Measurements from ENCODE around the gene RXRG. TPM values are rescaled to one million over a fixed set of nuclear protein-coding genes. Genes with fewer than 3 reads are reported as not detected.

Gene RXRG
- total and polyA plus RNA-seq, 2 experiments from 2014 or later = 285 to 296 TPM

GRCh38 chr1:165408518-165408917, 36.4 kb downstream of the RXRG start:
- peak; percentile 34 for TF ChIP-seq CTCF (IDR thresholded peaks at IDR 0.05; ENCODE audit: low read depth, low read length)
- DNase-seq (ENCODE audit: low read depth in 1 of 2, low spot score in 1 of 2) = peak; percentile 55 to 67

DNA sequence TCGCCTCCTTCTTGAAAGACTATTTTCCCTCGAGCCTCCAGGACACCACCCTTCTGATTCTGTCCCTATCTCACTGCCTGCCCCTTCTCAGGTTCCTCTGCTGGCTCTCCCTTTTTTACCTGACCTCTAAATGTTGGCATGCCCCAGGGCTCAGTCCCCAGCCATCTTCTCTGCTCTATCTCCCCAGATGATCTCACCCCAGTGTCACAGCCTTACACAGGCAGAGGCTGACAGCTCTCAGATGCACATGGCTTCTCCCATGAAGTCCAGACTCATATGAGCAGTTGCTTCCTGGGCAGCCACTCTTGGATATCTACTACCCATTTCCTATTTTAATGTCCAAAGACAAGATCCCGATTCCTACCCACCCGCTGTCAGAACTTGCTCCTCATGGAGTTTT, 37.5 kb downstream of the RXRG start:
- Histone ChIP-seq H3K4me1 (ENCODE audit: low read depth) (peaks cover 34% of the 10 kb centered on the region), H3K27ac (no peak overlapping the region), H3K36me3 (peaks cover 33% of the 10 kb centered on the region), H3K27me3 (no peaks in the 10 kb centered on the region), H3K4me3 (no peak overlapping the region), H3K9me3 (ENCODE audit: low read depth) (no peaks in the 10 kb centered on the region)
- no peak for DNase-seq (ENCODE audit: low read depth in 1 of 2, low spot score in 1 of 2)
- TF ChIP-seq CTCF (IDR thresholded peaks at IDR 0.05; ENCODE audit: low read depth, low read length) = no peak

More at GRCh38 chr1:165408518-165408917, 36.4 kb downstream of the RXRG start:
- Histone ChIP-seq H3K27ac (no peak overlapping the region), H3K4me1 (ENCODE audit: low read depth) (peaks cover 44% of the 10 kb centered on the region), H3K9me3 (ENCODE audit: low read depth) (no peaks in the 10 kb centered on the region), H3K36me3 (peaks cover 27% of the 10 kb centered on the region), H3K27me3 (no peaks in the 10 kb centered on the region), H3K4me3 (no peak overlapping the region)

- Histone ChIP-seq H3K36me3 (peaks cover 40% of the 10 kb centered on the region), H3K4me3 (no peak overlapping the region), H3K9me3 (ENCODE audit: low read depth) (no peaks in the 10 kb centered on the region), H3K27ac (no peak overlapping the region), H3K4me1 (ENCODE audit: low read depth) (peaks cover 4% of the 10 kb centered on the region), H3K27me3 (no peaks in the 10 kb centered on the region)
- TF ChIP-seq CTCF (IDR thresholded peaks at IDR 0.05; ENCODE audit: low read depth, low read length) = peak; percentile 49
- peak; percentile 21 to 57 for DNase-seq (ENCODE audit: low read depth in 1 of 2, low spot score in 1 of 2)
These were observed 41.0 kb downstream of the RXRG start for GRCh38 chr1:165403835-165404482.

DNA sequence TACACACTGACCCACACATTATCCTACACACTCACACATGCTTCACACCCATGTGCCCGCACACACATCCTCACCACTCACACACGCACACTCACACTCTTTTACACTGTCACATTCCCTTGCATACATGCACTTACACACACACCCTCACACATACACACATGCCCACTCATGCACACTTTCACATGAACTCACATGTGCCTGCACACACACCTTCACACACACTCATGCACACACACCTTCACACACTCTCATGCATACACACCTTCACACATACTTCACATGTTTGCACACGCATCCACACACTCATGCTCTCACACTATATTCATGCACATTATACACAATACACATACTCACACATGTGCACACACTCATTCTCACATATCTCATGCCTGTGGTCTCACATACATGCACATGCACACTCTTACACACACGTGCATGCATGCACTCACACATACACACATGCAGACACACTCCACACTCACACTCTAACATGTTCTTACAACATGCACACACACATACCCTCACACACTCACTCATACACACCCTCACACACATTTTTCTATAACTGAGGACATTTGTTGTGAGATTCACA, 42.3 kb downstream of the RXRG start:
- Histone ChIP-seq H3K4me1 (ENCODE audit: low read depth) (no peaks in the 10 kb centered on the region), H3K4me3 (no peak overlapping the region), H3K9me3 (ENCODE audit: low read depth) (no peaks in the 10 kb centered on the region), H3K36me3 (peaks cover 35% of the 10 kb centered on the region), H3K27ac (no peak overlapping the region), H3K27me3 (no peaks in the 10 kb centered on the region)
- TF ChIP-seq CTCF (IDR thresholded peaks at IDR 0.05; ENCODE audit: low read depth, low read length) = no peak
- DNase-seq (ENCODE audit: low read depth in 1 of 2, low spot score in 1 of 2) = no peak

GRCh38 chr1:165397944-165398343, 47.0 kb downstream of the RXRG start:
- Histone ChIP-seq H3K27ac (no peak overlapping the region), H3K4me3 (no peak overlapping the region), H3K36me3 (peaks cover 9% of the 10 kb centered on the region), H3K27me3 (no peaks in the 10 kb centered on the region), H3K9me3 (ENCODE audit: low read depth) (no peaks in the 10 kb centered on the region), H3K4me1 (ENCODE audit: low read depth) (peaks cover 7% of the 10 kb centered on the region)
- TF ChIP-seq CTCF (IDR thresholded peaks at IDR 0.05; ENCODE audit: low read depth, low read length) = no peak
- peak in 1 of 2 donors; percentile 78 for DNase-seq (ENCODE audit: low read depth in 1 of 2, low spot score in 1 of 2)

Data from cardiac muscle cell (in vitro differentiated cells and primary cell).